NCI-H748 treated with DMSO at 0.1 percent for 48 hours (cell line): ENCODE results near the gene HTR3A.

Experiments
- DNase-seq: peaks from one replicate; lab custom pipeline; 2025; lab: John Stamatoyannopoulos, UW

The HTR3A gene

DNA sequence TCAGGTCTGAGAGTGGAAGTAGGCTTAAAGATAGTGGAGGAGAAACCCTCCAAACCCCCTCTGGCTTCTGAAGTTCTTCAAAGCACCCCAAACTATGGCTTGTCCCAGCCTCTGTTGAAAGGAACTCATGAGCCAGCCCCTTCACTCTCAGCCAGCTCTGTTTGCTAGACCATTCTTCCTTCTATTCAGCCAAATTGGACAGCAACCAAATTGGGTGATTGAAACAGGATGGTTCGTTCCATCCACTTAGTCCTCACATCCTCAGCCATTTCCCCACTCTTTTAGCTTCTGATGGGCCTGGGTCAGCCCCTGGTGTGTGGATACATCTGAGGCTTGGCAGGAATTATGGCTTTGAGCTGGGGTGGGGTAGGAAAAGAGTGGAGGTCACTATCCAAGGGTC lies 4.5 kb downstream of the HTR3A start:
- DNase-seq, result no peak

- DNase-seq, result no peak
Observed at GRCh38 chr11:113980785-113981184, 5.9 kb downstream of the HTR3A start.

DNA sequence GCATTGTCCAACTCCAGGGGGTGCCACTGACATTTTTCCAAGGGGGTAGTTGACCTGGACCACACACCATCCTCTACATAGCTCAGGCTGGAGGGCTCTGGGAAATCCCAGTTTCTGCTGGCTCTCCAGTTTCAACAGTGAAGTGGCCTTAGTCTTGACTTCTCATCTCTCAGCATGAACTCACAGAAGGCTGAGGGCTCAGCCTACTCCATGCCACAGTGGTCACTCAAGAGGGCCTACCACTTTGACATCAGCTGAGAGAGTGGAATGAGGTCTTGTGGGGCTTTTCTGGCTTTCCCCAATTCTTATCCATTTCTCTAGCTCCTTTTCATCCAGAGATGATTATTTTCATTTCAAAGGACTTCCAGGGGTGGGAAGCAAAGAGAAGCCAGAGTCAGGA lies 7.4 kb downstream of the HTR3A start:
- no peak for DNase-seq

DNA sequence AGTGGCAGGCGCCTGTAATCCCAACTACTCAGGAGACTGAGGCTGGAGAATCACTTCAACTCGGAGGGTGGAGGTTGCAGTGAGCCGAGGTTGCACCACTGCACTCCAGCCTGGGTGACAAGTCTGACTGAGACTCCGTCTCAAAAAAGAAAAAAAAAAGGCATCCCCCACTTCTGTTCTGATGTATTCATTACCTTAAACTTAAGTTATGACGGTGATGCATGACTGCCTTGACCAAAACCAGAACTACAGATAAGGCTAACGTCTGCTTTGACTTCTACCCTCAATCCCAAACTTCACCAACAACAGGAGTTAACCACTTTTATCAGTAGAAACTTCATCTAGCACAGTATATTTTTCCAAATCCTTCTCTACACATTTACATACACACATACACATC lies 9.9 kb downstream of the HTR3A start:
- DNase-seq, result no peak

DNA sequence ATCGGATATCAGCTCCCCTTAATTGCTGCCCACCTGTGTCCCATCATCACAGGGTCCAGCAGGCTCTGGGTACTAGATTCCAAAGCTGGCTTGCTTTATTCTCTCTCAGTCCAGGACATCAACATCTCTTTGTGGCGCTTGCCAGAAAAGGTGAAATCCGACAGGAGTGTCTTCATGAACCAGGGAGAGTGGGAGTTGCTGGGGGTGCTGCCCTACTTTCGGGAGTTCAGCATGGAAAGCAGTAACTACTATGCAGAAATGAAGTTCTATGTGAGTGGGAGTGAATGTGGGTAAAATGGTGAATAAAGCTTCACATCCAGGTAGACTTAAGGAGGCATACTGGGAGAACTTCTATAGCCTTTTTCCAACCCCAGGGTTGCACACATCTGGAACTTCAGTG lies 11.0 kb downstream of the HTR3A start:
- DNase-seq, result no peak

- DNase-seq, result no peak
Observed at GRCh38 chr11:113986351-113987140, 11.6 kb downstream of the HTR3A start.

DNA sequence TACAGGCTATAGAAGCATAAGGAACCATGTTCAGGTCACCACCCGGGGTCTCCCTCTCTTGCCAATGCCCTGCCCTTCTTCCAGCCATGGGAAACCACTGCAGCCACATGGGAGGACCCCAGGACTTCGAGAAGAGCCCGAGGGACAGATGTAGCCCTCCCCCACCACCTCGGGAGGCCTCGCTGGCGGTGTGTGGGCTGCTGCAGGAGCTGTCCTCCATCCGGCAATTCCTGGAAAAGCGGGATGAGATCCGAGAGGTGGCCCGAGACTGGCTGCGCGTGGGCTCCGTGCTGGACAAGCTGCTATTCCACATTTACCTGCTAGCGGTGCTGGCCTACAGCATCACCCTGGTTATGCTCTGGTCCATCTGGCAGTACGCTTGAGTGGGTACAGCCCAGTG lies 14.5 kb downstream of the HTR3A start:
- no peak for DNase-seq

DNA sequence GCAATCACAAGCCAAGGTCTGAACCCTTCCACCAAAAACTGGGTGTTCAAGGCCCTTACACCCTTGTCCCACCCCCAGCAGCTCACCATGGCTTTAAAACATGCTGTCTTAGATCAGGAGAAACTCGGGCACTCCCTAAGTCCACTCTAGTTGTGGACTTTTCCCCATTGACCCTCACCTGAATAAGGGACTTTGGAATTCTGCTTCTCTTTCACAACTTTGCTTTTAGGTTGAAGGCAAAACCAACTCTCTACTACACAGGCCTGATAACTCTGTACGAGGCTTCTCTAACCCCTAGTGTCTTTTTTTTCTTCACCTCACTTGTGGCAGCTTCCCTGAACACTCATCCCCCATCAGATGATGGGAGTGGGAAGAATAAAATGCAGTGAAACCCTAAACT lies 15.0 kb downstream of the HTR3A start:
- DNase-seq, result no peak

DNA sequence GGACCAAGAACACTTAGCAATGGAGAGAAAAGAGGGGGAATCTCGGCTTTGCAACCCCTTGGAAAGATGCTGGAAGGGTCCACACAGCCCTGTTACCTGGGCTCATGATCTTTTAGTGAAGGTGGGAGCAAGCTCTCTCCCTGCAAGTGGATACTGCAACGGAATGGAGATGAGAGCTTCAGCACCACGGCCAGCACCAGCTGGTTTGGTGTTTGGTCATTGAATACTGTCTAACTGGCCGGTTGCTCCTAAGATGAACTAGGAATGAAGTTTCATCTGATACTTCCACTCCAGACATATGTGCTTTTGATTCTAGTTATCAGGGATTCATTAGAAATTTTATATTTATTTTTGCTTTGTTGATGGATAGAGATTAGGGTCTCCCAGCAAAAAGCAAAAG lies 16.3 kb downstream of the HTR3A start:
- DNase-seq, result no peak

DNA sequence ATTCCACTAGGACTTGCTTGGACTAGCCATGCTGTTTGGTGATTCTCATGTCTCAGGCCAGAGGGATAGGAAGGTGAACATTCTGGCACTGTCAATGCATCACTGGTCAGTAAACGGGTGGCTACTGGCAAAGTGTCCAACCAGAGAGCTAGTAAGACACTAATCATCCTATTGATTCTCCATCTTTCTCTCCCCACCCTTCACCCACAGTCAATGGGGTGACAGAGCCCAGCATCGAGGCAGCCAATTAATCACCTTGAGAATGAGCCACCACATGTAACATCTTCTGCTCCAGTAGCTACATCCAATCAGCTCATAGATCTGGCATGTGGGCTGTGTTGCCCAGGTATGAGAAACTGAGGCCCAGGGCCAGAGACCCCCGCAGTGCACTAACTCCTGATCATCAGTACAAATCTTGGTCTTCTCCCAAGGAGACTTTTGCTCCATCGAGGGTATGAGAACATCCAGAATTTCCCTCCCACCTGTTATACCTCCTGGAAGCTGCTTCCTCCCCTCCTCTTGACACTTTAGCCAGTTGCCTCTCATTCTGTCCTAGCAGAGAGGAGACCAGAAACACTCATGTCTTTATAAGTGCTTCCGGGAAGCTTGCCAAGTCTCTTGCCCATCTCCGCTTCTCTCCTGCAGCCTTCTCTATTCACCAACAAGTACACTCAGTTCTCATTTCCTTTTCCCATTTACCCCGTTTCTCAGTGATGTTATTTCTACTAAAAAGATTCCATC lies 17.0 kb downstream of the HTR3A start:
- DNase-seq, result peak; percentile 71

GRCh38 chr11:113992459-113993110 lies 17.7 kb downstream of the HTR3A start:
- peak; percentile 78 for DNase-seq

GRCh38 chr11:113994077-113994954 lies 19.4 kb downstream of the HTR3A start:
- peak; percentile 4 for DNase-seq

GRCh38 chr11:113997473-113997872 lies 22.6 kb downstream of the HTR3A start:
- no peak for DNase-seq

- DNase-seq, result no peak
Observed at GRCh38 chr11:113998574-113998973, 23.7 kb downstream of the HTR3A start.

DNA sequence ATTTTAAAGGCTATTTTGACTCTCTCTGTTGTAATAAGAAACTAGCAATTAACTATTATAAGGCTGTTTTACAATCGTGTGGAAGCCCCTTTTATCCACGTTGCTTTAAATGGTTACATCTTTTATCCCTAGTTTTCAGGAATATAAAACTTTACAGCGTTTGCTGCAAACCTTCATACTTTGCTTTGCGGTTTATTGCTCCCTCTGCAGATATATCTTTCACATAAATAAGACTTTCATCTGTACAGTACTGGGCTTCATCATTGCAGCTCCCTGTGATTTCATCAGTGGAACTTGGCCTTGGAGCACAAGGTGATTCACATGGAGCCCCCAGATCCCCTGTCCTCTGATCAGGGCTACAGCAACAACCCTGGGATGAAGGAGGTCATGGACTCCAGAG lies 25.6 kb downstream of the HTR3A start:
- no peak for DNase-seq

- DNase-seq, result no peak
Observed at GRCh38 chr11:114001416-114001815, 26.5 kb downstream of the HTR3A start.

DNA sequence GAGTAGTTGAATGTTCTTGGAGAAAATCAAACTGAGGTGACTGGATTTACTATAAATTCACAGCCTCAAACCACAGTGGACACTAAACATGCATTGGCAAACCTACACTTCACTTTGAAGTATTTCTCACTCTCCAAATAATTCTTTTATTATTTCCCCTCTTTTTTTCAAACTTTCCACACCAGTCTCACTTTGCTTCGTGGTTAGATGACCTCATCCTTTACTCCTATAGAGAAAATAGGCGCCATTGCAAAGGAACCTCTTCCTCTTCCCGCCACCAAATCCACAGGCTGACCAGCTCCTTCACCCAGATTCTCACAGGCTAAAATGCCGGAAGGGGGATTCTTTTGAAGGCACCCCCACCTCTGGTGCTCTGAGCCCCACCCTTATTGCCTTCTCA lies 33.4 kb downstream of the HTR3A start:
- no peak for DNase-seq

DNA sequence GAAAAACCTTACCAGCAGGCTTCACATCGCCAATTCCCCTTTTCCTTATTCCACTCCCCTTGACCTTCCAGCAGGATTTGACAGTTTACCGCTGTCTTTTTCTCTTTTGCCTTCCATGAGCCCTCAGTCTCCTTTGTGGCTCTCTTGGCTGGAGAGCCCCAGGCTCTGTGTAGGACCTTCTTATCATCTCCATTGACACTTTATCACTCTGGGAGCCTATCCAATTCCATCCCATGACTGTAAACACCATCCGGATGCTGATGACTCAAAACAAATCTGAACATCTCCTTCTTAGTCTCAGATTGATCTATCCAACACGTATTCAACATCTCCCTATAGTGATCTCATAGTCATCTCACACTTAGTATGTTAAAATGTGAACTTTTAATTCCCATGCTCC lies 36.0 kb downstream of the HTR3A start:
- no peak for DNase-seq

DNA sequence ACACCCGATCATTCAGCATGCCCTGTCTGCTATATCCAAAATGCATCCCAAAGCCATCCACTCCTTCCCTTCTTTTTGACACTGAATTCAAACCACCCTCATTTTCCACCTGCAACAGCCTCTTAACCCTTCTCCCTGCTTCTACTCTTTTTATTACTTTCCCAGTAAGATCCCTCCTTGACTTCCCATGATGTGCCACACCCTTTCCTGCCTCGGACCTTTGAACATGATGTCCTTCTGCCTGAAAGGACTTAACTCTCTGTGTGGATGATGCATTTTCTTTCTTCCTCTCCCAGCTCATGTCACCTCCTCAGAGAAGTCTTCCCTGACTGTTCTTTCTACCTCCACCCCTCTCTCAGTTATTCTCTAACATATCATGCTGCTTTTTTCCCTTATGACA lies 36.5 kb downstream of the HTR3A start:
- no peak for DNase-seq

DNA sequence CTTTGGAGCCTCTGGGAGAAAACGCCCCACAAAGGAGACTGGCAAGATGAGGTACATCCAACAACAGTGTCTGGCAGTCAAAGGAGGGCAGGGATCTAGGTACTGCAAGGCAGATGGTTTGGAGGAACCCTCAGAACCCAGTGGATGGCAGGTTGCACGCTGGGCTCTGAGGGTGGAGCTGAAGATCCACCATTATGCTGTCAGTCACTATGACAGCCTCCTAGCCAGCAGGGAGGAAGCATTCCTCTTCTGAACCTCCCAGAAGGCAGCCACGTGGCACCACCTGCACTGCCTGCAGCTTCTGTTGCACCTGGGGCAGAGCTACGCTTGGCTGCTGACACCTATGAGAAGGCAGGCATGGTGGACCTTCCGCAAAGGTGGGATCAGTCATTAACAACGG lies 40.2 kb downstream of the HTR3A start:
- no peak for DNase-seq

DNA sequence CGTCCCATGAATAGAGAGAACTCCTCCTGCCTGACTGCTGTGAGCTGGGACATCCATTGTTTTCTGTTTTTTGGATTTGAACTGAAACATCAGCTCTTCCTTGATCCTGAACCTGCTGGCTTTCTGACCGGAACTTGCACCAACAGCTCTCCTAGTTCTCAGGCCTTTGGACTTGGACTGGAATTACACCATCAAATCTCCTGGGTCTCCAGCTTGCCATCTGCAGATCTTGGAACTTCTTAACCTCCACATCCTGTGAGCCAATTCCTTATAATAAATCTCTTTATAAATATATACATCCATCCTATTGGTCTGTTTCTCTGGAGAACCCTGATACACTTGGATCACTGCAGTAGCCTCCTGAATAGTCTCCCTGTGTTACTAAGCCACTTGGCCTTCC lies 42.1 kb downstream of the HTR3A start:
- no peak for DNase-seq

DNA sequence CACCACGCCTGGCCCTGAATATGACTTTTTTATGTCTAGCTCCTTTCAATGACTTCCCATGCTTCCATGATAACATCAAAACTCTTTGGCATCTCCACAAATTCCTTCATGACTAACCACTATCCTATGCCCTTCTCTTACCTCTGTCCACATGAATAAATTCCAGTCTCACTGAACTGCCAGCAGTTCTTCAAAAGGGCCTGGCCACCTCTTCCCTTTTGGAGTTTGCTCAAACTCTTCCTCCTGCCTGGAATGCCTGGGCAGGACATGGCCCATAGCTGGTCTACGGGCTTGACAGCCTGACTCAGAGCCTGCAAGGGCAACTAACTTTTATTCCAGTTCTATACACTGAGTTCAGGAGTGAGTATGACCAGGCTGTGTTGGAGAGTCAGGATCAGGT lies 42.8 kb downstream of the HTR3A start:
- no peak for DNase-seq
